OCI-LY3 (cell line): ENCODE results near the gene MTCL3.

ENCODE experiments used
- CTCF ChIP-seq: fragments of 200-600, 300-600 bp; sonication (generic); IDR thresholded peaks from 2 replicates; pipeline ENCODE4 v1.5.1; 2014; ENCODE audit warnings: antibody characterized with exemption, low read length, low read depth
- EZH2phosphoT487 ChIP-seq: fragments of 200-600 bp; shearing (Covaris generic); IDR thresholded peaks from 2 replicates; pipeline ENCODE4 v1.6.1; 2018; ENCODE audit warnings: antibody characterized with exemption, mixed run types, low read depth

DNA sequence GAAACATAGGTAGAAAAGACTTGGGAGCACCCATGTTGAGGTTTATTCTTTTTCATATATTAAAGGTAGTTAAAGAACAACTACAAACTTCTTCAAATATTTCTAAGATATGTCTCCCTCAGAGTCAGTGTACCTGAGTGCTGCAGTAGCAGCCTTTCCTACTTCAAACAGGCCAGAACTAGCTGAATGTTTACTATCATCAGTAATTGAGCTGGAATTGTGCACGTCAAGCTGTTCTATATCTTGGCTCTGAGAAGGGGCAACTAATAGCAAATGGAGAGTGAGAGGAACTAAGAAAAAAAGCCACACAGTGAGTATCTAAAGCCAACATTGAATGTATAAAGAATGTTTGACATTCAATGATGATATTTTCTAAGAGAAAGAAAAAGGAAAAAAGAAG lies 21.7 kb downstream of the MTCL3 start:
- TF ChIP-seq CTCF (no peak), EZH2phosphoT487 (no peak)
